Osteocyte (in vitro differentiated cells): ENCODE data around the gene N4BP2. TPM values are rescaled to one million over a fixed set of nuclear protein-coding genes. Genes with fewer than 3 reads are reported as not detected.

Source experiments
- DNase-seq: peaks from one replicate; pipeline ENCODE4 v3.0.0; 2021; ENCODE audit warnings: mixed read lengths; ENCODE audit not compliant: unreplicated experiment; ENCODE audit errors: extremely low spot score
- H3K27ac Mint-ChIP-seq: one replicate; pipeline ENCODE4 v1.8.0; 2021; ENCODE audit warnings: mild to moderate bottlenecking, mixed read lengths; ENCODE audit not compliant: unreplicated experiment
- H3K27me3 Mint-ChIP-seq: one replicate; pipeline ENCODE4 v1.8.0; 2021; ENCODE audit warnings: mixed read lengths; ENCODE audit not compliant: unreplicated experiment
- H3K36me3 Mint-ChIP-seq: one replicate; pipeline ENCODE4 v1.8.0; 2021; ENCODE audit warnings: mixed read lengths; ENCODE audit not compliant: unreplicated experiment
- H3K4me1 Mint-ChIP-seq: one replicate; pipeline ENCODE4 v1.8.0; 2021; ENCODE audit warnings: mixed read lengths; ENCODE audit not compliant: unreplicated experiment
- H3K4me3 Mint-ChIP-seq: one replicate; pipeline ENCODE4 v1.8.0; 2021; ENCODE audit warnings: mild to moderate bottlenecking, moderate library complexity, mixed read lengths; ENCODE audit not compliant: unreplicated experiment
- H3K9me3 Mint-ChIP-seq: one replicate; pipeline ENCODE4 v1.8.0; 2021; ENCODE audit warnings: mixed read lengths; ENCODE audit not compliant: unreplicated experiment
- total RNA-seq: library from RNA; stranded (reverse); gene quantifications from 2 replicates; pipeline ENCODE4 v1.2.1, GENCODE V29; 2021
- TF ChIP-seq, protein P1 (sequence below): fragments of 200-600 bp; sonication (generic); IDR thresholded peaks from 2 replicates; pipeline ENCODE4 v1.5.0; 2021; ENCODE audit warnings: antibody characterized with exemption, mild to moderate bottlenecking, moderate library complexity

N4BP2 gene
- total RNA-seq, 1 donor from 2014 or later, result 14.9 TPM

DNA sequence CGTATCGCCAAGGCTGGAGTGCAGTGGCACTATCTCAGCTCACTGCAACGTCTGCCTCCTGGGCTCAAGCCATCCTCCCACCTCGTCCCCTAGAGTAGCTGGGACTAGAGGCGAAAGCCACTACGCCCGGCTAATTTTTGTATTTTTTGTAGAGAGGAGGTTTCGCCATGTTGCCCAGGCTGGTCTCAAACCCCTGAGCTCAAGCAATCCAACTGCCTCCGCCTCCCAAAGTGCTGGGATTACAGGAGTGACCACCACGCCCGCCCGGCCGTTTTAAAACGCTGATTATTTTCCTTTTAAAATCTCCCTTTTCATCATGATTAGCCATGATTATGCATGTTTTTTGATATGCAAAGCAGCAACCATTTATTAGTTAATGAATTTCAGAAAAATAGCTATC lies 2.2 kb downstream of the N4BP2 start:
- Mint-ChIP-seq H3K9me3 (no peaks in the 10 kb centered on the region), H3K27me3 (no peaks in the 10 kb centered on the region), H3K4me3 (peak overlapping the region; percentile 19), H3K27ac (no peak overlapping the region), H3K4me1 (peaks cover 24% of the 10 kb centered on the region), H3K36me3 (peaks cover 6% of the 10 kb centered on the region)
- peak; percentile 73 for DNase-seq
- TF ChIP-seq, protein P1, sequence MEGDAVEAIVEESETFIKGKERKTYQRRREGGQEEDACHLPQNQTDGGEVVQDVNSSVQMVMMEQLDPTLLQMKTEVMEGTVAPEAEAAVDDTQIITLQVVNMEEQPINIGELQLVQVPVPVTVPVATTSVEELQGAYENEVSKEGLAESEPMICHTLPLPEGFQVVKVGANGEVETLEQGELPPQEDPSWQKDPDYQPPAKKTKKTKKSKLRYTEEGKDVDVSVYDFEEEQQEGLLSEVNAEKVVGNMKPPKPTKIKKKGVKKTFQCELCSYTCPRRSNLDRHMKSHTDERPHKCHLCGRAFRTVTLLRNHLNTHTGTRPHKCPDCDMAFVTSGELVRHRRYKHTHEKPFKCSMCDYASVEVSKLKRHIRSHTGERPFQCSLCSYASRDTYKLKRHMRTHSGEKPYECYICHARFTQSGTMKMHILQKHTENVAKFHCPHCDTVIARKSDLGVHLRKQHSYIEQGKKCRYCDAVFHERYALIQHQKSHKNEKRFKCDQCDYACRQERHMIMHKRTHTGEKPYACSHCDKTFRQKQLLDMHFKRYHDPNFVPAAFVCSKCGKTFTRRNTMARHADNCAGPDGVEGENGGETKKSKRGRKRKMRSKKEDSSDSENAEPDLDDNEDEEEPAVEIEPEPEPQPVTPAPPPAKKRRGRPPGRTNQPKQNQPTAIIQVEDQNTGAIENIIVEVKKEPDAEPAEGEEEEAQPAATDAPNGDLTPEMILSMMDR, result no peak

GRCh38 chr4:40059362-40059761 lies 2.7 kb downstream of the N4BP2 start:
- Mint-ChIP-seq H3K4me3 (peak overlapping the region; percentile 19), H3K9me3 (no peaks in the 10 kb centered on the region), H3K4me1 (peaks cover 23% of the 10 kb centered on the region), H3K27me3 (no peaks in the 10 kb centered on the region), H3K27ac (no peak overlapping the region), H3K36me3 (peaks cover 6% of the 10 kb centered on the region)
- TF ChIP-seq, protein P1, result no peak
- peak; percentile 17 for DNase-seq

DNA sequence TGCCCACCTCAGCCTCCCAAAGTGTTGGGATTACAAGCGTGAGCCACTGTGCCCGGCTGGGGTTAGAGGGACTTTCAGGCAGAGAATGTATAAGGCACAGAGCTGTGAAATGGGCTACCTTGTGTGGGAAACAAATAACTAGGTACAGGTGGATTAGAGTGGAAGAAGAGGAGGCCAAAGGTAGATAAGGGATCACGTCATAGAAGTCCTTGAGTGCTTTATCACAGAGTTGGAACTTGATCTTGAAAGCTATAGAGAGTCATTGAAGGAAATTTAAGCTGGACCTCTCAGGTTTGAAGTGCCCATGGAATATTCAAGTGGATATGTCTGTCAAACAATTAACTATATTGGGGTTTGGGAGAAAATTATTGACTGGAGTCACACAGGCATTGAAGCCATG lies 8.4 kb downstream of the N4BP2 start:
- TF ChIP-seq, protein P1, result no peak
- no peaks in the 10 kb centered on the region for H3K27me3 Mint-ChIP-seq
- H3K4me1 Mint-ChIP-seq, result peaks cover 15% of the 10 kb centered on the region
- H3K36me3 Mint-ChIP-seq, result peaks cover 6% of the 10 kb centered on the region
- H3K4me3 Mint-ChIP-seq, result no peak overlapping the region
- no peaks in the 10 kb centered on the region for H3K9me3 Mint-ChIP-seq
- H3K27ac Mint-ChIP-seq, result no peak overlapping the region
- peak; percentile 27 for DNase-seq

- no peak for DNase-seq
- H3K4me1 Mint-ChIP-seq, result peaks cover 18% of the 10 kb centered on the region
- peaks cover 4% of the 10 kb centered on the region for H3K36me3 Mint-ChIP-seq
- TF ChIP-seq, protein P1, result no peak
- no peaks in the 10 kb centered on the region for H3K9me3 Mint-ChIP-seq
- H3K27me3 Mint-ChIP-seq, result no peaks in the 10 kb centered on the region
- H3K27ac Mint-ChIP-seq, result no peak overlapping the region
- H3K4me3 Mint-ChIP-seq, result no peak overlapping the region
These were observed 10.0 kb downstream of the N4BP2 start for GRCh38 chr4:40066651-40067050.

- no peak overlapping the region for H3K27ac Mint-ChIP-seq
- TF ChIP-seq, protein P1, result no peak
- H3K4me3 Mint-ChIP-seq, result no peak overlapping the region
- peaks cover 13% of the 10 kb centered on the region for H3K4me1 Mint-ChIP-seq
- DNase-seq, result peak; percentile 51
- H3K9me3 Mint-ChIP-seq, result no peaks in the 10 kb centered on the region
- no peaks in the 10 kb centered on the region for H3K27me3 Mint-ChIP-seq
- peaks cover 3% of the 10 kb centered on the region for H3K36me3 Mint-ChIP-seq
These were observed 13.7 kb downstream of the N4BP2 start for GRCh38 chr4:40070387-40070786.
